Suprapubic skin (tissue), 4 donors: ENCODE data around the gene EPS8. TPM values are rescaled to one million over a fixed set of nuclear protein-coding genes. Genes with fewer than 3 reads are reported as not detected.

Source experiments
- DNase-seq, 2 donors: peaks; one replicate each; pipeline ENCODE4 v3.0.0-alpha.2; 2019; ENCODE audit warnings: low spot score in 2 of 2
- H3K27ac ChIP-seq: fragments of 200-600 bp; sonication (generic); one replicate; pipeline ENCODE4 v1.5.1; 2019
- H3K27me3 ChIP-seq: fragments of 200-600 bp; sonication (generic); one replicate; pipeline ENCODE4 v1.5.1; 2019
- H3K36me3 ChIP-seq: fragments of 200-600 bp; sonication (generic); one replicate; pipeline ENCODE4 v1.5.1; 2019
- H3K4me1 ChIP-seq: fragments of 200-600 bp; sonication (generic); one replicate; pipeline ENCODE4 v1.5.1; 2019
- H3K4me3 ChIP-seq: fragments of 200-600 bp; sonication (generic); one replicate; pipeline ENCODE4 v1.5.1; 2019; ENCODE audit warnings: mild to moderate bottlenecking
- H3K9me3 ChIP-seq: fragments of 200-600 bp; sonication (generic); one replicate; pipeline ENCODE4 v1.5.1; 2019
- CTCF ChIP-seq, 2 donors: fragments of 200-600 bp in 1 of 2; fragments of 450-650 bp in 1 of 2; sonication (generic) in 1 of 2; IDR thresholded peaks; one replicate each; pipeline ENCODE4 v1.5.1; 2016 to 2019; ENCODE audit warnings: antibody characterized with exemption in 2 of 2, mild to moderate bottlenecking in 1 of 2, moderate library complexity in 1 of 2
- EP300 ChIP-seq: sonication (generic); formaldehyde crosslinking; IDR thresholded peaks from one replicate; pipeline ENCODE4 v1.6.1; 2017; ENCODE audit warnings: antibody characterized with exemption
- POLR2A ChIP-seq, 2 donors: fragments of 450-650 bp; IDR thresholded peaks; one replicate each; pipeline ENCODE4 v1.6.1; 2017; ENCODE audit warnings: antibody characterized with exemption in 2 of 2, mild to moderate bottlenecking in 2 of 2, moderate library complexity in 2 of 2
- POLR2AphosphoS5 ChIP-seq, 3 donors: sonication (generic); formaldehyde crosslinking; IDR thresholded peaks; one replicate each; pipeline ENCODE4 v1.6.1; 2017; ENCODE audit warnings: antibody characterized with exemption in 3 of 3
- WGBS: methylation state at CpG from one replicate; pipeline ENCODE4 v1.1.5; 2018; 5-methylcytosine and 5-hydroxymethylcytosine counted together
- total RNA-seq, 4 donors: library from RNA; depleted of rRNA; stranded (reverse); fragments of >200 nt; gene quantifications; one replicate each; pipeline ENCODE4 v1.1.0, GENCODE V29; 2016

EPS8 gene
- total RNA-seq, 4 donors from 2014 or later: 15.7 to 38.8 (median 27.3) TPM

DNA sequence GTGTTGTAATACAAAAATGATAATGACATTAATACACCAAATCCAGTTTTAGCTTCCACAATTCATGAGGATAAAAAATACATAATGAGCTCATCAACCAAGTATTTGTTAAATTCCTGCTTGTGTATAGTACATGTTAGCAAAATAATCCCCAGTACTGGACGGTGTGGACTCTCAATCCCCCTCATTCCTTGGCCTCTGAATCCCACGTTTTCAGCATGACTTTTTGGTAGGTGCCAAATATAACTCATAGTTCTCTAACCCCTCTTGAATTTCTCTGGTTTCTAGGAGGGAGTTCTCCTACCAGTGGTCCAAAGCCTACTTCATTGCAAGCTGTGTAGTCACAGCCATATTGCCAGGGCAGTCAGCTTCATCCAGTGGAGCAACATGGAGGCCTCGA is 41.4 kb upstream of the EPS8 start:
- 60% methylated on average over 3 of the region's 3 CpGs for WGBS
- Histone ChIP-seq H3K36me3 (no peaks in the 10 kb centered on the region), H3K9me3 (no peaks in the 10 kb centered on the region), H3K27ac (no peak overlapping the region), H3K4me3 (no peak overlapping the region), H3K4me1 (no peaks in the 10 kb centered on the region), H3K27me3 (no peaks in the 10 kb centered on the region)
- DNase-seq: no peak
- TF ChIP-seq POLR2A (IDR thresholded peaks at IDR 0.05) (no peak), EP300 (no peak), POLR2AphosphoS5 (IDR thresholded peaks at IDR 0.05) (no peak)

DNA sequence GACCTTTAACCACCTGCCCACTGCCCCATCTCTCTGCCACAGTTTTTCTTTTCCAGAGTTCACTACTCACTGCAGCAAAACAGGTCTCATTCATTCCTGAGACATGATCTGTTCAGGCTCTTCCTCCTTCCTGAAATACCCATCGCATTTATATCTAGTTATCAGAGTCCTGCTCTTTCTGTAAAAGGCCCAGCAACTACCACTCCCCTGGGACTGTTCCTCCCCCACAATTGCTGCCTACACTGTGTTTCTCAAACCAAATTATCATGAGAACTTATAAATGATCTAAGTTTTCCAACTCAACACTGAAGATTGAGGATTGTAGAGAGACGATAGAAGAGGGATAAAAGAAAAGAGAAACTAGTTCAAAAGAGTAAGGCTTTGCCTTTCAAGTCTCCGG is 40.8 kb upstream of the EPS8 start:
- Histone ChIP-seq H3K4me3 (no peak overlapping the region), H3K27me3 (no peaks in the 10 kb centered on the region), H3K27ac (no peak overlapping the region), H3K9me3 (no peaks in the 10 kb centered on the region), H3K4me1 (no peaks in the 10 kb centered on the region), H3K36me3 (no peaks in the 10 kb centered on the region)
- no peak for DNase-seq
- 52% methylated on average over 3 of the region's 3 CpGs for whole genome bisulfite sequencing
- TF ChIP-seq POLR2A (IDR thresholded peaks at IDR 0.05): no peak
- TF ChIP-seq EP300: no peak
- no peak for TF ChIP-seq POLR2AphosphoS5 (IDR thresholded peaks at IDR 0.05)
- no peak for TF ChIP-seq CTCF (IDR thresholded peaks at IDR 0.05)

- TF ChIP-seq POLR2A (IDR thresholded peaks at IDR 0.05) (no peak), POLR2AphosphoS5 (IDR thresholded peaks at IDR 0.05) (no peak), EP300 (no peak), CTCF (IDR thresholded peaks at IDR 0.05) (no peak)
- no peaks in the 10 kb centered on the region for H3K9me3 ChIP-seq
- no peak for DNase-seq
- no peaks in the 10 kb centered on the region for H3K4me1 ChIP-seq
- no peak overlapping the region for H3K27ac ChIP-seq
- H3K36me3 ChIP-seq: no peaks in the 10 kb centered on the region
- H3K27me3 ChIP-seq: no peaks in the 10 kb centered on the region
- 93% methylated on average over 3 of the region's 3 CpGs for WGBS
- no peak overlapping the region for H3K4me3 ChIP-seq
Observed at GRCh38 chr12:15829255-15829654, 40.1 kb upstream of the EPS8 start.

DNA sequence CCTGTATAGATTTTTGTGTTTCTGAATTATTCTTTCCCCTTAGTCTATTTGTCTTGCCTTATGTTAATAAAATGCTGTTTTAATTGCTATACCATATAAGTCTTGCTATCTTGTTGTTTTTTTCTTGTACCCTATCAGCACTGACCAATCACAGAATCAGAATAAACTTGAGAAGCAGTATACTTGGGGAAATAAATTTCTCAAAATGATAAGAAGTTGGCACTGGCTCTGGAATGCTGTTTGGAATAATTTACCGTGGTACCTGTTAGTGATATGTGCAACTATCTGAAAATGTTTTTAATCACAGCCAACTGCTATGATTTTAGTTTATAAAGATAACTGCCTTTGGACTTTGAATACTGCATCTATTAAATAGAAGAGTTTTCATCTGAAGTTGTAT is 37.9 kb upstream of the EPS8 start:
- Histone ChIP-seq H3K27ac (no peak overlapping the region), H3K9me3 (no peaks in the 10 kb centered on the region), H3K4me3 (no peak overlapping the region), H3K27me3 (no peaks in the 10 kb centered on the region), H3K36me3 (no peaks in the 10 kb centered on the region), H3K4me1 (no peaks in the 10 kb centered on the region)
- 52% methylated on average over 1 of the region's 1 CpG for WGBS
- TF ChIP-seq POLR2AphosphoS5 (IDR thresholded peaks at IDR 0.05) (no peak), CTCF (IDR thresholded peaks at IDR 0.05) (no peak), EP300 (no peak), POLR2A (IDR thresholded peaks at IDR 0.05) (no peak)
- no peak for DNase-seq

DNA sequence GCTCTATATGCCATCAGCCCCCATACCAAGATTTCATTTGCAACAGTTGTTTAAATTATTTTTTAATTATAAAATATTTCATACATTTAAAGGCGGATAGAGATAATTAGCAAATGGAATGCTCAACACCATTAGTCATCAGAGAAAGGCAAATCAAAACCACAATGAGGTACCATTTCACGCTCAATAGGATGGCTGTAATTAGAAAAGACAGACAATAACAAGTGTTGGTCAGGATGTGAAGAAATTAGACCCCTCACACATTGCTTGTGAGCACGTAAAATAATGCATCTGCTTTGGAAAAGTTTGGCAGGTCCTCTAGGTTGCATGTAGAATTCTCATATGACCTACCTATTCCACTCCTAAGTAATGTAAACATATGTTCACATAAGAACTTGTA is 35.3 kb upstream of the EPS8 start:
- no peak overlapping the region for H3K4me3 ChIP-seq
- H3K27ac ChIP-seq: no peak overlapping the region
- no peaks in the 10 kb centered on the region for H3K4me1 ChIP-seq
- no peaks in the 10 kb centered on the region for H3K9me3 ChIP-seq
- no peaks in the 10 kb centered on the region for H3K36me3 ChIP-seq
- H3K27me3 ChIP-seq: no peaks in the 10 kb centered on the region
- TF ChIP-seq POLR2A (IDR thresholded peaks at IDR 0.05): no peak
- no peak for TF ChIP-seq EP300
- no peak for TF ChIP-seq POLR2AphosphoS5 (IDR thresholded peaks at IDR 0.05)
- TF ChIP-seq CTCF (IDR thresholded peaks at IDR 0.05): no peak
- DNase-seq: no peak
- WGBS: 93% methylated on average over 3 of the region's 3 CpGs
